ENCODE measurements around the gene TSC22D2.

- TF ChIP-seq CTCF (IDR thresholded peaks at IDR 0.05; ENCODE audit: extremely low read depth in 1 of 2, insufficient read depth in 1 of 2, low read depth in 1 of 2, low read length in 2 of 2) (no peak), MAX (IDR thresholded peaks at IDR 0.05; ENCODE audit: insufficient read depth, insufficient read length) (no peak)
Observed at GRCh38 chr3:150362515-150363302, 45.4 kb upstream of the TSC22D2 start.

Data from endothelial cell of umbilical vein (primary cell).